ENCODE results near the gene RASA2. TPM values are rescaled to one million over a fixed set of nuclear protein-coding genes. Genes with fewer than 3 reads are reported as not detected.
A peak's percentile ranks its signal among the peaks of the same experiment; 100 is the strongest.

The RASA2 gene
- total RNA-seq, 1 experiment from 2014 or later: 14.5 TPM

DNA sequence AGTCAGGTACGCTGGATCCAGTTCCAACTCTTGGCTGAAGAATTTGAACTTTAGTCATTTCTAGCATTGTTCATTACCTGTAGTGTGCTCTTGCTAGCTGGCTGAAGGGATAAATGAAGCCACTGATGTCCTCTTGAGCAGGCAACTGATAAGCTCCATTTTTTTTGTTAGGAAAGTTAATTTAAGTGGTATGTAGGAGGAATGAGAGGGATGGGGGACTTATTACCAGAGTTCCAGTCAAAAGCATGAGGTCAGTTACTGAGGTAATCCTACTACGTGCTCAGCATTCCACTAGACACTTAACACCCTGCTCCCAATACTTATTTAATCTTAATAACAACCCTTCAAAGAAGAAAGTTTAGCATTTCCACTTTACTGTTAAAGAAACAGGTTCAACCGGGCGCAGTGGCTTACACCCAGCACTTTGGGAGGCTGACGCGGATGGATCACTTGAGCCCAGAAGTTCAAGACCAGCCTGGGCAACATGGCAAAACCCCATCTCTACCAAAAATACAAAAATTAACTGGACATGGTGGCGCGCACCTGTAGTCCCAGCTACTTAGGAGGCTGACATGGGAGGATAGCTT, 2.0 kb upstream of the RASA2 start:
- in situ Hi-C loops (cut with HindIII; ENCODE audit: low pct_unique_long_range_greater_than_20kb, low sequenced_read_pairs): no loop called here
- ATAC-seq: no peak

GRCh38 chr3:141485641-141486495, 959 bp upstream of the RASA2 start:
- CTCF ChIA-PET: no interaction called here
- Histone ChIP-seq H3K9me3 (ENCODE audit: control insufficient read depth, insufficient read depth, low read depth, low read length) (no peaks in the 10 kb centered on the region), H3K36me3 (ENCODE audit: control insufficient read depth, insufficient read depth, low read length) (no peaks in the 10 kb centered on the region), H3K27ac (ENCODE audit: low read length) (peak overlapping the region; percentile 18; the same call in 1 of the 2 replicates), H3K4me3 (ENCODE audit: low read depth in 2 of 2, low read length in 2 of 2) (peak overlapping the region; percentile 69 to 73), H3K27me3 (ENCODE audit: control insufficient read depth, insufficient read depth, low read length) (no peaks in the 10 kb centered on the region), H3K4me1 (ENCODE audit: control insufficient read depth, insufficient read depth, low read length) (peaks cover 15% of the 10 kb centered on the region)
- in situ Hi-C loops (cut with HindIII; ENCODE audit: low pct_unique_long_range_greater_than_20kb, low sequenced_read_pairs) (no loop called here), intact Hi-C loops (cut with micrococcal nuclease; ENCODE audit: unreplicated experiment) (no loop called here)
- DNase-seq (ENCODE audit: low read depth, low spot score): no peak
- BruUV-seq (replicated peaks): no TSS peak
- POLR2A ChIA-PET: interaction anchor here (0.5 kb wide), 2 partner anchors 22 to 180 kb away, joined by 4 read pairs; no protein-coding TSS in a partner anchor
- no peak for ATAC-seq
- TF ChIP-seq, protein P1, sequence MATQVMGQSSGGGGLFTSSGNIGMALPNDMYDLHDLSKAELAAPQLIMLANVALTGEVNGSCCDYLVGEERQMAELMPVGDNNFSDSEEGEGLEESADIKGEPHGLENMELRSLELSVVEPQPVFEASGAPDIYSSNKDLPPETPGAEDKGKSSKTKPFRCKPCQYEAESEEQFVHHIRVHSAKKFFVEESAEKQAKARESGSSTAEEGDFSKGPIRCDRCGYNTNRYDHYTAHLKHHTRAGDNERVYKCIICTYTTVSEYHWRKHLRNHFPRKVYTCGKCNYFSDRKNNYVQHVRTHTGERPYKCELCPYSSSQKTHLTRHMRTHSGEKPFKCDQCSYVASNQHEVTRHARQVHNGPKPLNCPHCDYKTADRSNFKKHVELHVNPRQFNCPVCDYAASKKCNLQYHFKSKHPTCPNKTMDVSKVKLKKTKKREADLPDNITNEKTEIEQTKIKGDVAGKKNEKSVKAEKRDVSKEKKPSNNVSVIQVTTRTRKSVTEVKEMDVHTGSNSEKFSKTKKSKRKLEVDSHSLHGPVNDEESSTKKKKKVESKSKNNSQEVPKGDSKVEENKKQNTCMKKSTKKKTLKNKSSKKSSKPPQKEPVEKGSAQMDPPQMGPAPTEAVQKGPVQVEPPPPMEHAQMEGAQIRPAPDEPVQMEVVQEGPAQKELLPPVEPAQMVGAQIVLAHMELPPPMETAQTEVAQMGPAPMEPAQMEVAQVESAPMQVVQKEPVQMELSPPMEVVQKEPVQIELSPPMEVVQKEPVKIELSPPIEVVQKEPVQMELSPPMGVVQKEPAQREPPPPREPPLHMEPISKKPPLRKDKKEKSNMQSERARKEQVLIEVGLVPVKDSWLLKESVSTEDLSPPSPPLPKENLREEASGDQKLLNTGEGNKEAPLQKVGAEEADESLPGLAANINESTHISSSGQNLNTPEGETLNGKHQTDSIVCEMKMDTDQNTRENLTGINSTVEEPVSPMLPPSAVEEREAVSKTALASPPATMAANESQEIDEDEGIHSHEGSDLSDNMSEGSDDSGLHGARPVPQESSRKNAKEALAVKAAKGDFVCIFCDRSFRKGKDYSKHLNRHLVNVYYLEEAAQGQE (IDR thresholded peaks at IDR 0.05; ENCODE audit: insufficient read depth in 1 of 2, low read depth in 2 of 2, low read length in 1 of 2): no peak
- TF ChIP-seq SIN3A (IDR thresholded peaks at IDR 0.05; ENCODE audit: borderline replicate concordance, insufficient read depth, low read depth, low read length) (no peak), TCF7L2 (IDR thresholded peaks at IDR 0.05; ENCODE audit: low read depth, low read length) (no peak), POLR2AphosphoS5 (IDR thresholded peaks at IDR 0.05; ENCODE audit: low read depth, low read length) (no peak), CTCF (IDR thresholded peaks at IDR 0.05) (no peak)

More for the DNA sequence above, 2.0 kb upstream of the RASA2 start:
- DNase-seq (ENCODE audit: low read depth, low spot score): no peak
- no peak overlapping the region for H3K4me3 ChIP-seq (ENCODE audit: low read depth in 2 of 2, low read length in 2 of 2)
- intact Hi-C loops (cut with micrococcal nuclease; ENCODE audit: unreplicated experiment): no loop called here
- H3K9me3 ChIP-seq (ENCODE audit: control insufficient read depth, insufficient read depth, low read depth, low read length): no peaks in the 10 kb centered on the region
- peaks cover 15% of the 10 kb centered on the region for H3K4me1 ChIP-seq (ENCODE audit: control insufficient read depth, insufficient read depth, low read length)
- no peaks in the 10 kb centered on the region for H3K36me3 ChIP-seq (ENCODE audit: control insufficient read depth, insufficient read depth, low read length)
- BruUV-seq (replicated peaks): no TSS peak
- ChIA-PET POLR2A (no interaction called here), CTCF (interaction anchor here (0.6 kb wide), 1 partner anchor 123 kb away, joined by 4 read pairs; no protein-coding TSS in a partner anchor)
- no peak for TF ChIP-seq TCF7L2 (IDR thresholded peaks at IDR 0.05; ENCODE audit: low read depth, low read length)
- TF ChIP-seq, protein P1 (IDR thresholded peaks at IDR 0.05; ENCODE audit: insufficient read depth in 1 of 2, low read depth in 2 of 2, low read length in 1 of 2): no peak
- TF ChIP-seq CTCF (IDR thresholded peaks at IDR 0.05): no peak
- no peak for TF ChIP-seq SIN3A (IDR thresholded peaks at IDR 0.05; ENCODE audit: borderline replicate concordance, insufficient read depth, low read depth, low read length)
- TF ChIP-seq POLR2AphosphoS5 (IDR thresholded peaks at IDR 0.05; ENCODE audit: low read depth, low read length): no peak
- no peak overlapping the region for H3K27ac ChIP-seq (ENCODE audit: low read length)
- H3K27me3 ChIP-seq (ENCODE audit: control insufficient read depth, insufficient read depth, low read length): no peaks in the 10 kb centered on the region
